ENCODE results near the gene CEP104.

- no peak for TF ChIP-seq POLR2A (IDR thresholded peaks at IDR 0.05)
- no peak for TF ChIP-seq CTCF (IDR thresholded peaks at IDR 0.05)
These were observed 32.4 kb downstream of the CEP104 start for GRCh38 chr1:3824650-3825049.
